Suppressor macrophage (primary cell): ENCODE results near the gene IRS2.
A peak's percentile ranks its signal among the peaks of the same experiment; 100 is the strongest.

Experiments
- DNase-seq, 4 experiments: peaks; one replicate each; pipeline ENCODE4 v3.0.0-alpha.2; 2020 to 2022

Gene IRS2

DNA sequence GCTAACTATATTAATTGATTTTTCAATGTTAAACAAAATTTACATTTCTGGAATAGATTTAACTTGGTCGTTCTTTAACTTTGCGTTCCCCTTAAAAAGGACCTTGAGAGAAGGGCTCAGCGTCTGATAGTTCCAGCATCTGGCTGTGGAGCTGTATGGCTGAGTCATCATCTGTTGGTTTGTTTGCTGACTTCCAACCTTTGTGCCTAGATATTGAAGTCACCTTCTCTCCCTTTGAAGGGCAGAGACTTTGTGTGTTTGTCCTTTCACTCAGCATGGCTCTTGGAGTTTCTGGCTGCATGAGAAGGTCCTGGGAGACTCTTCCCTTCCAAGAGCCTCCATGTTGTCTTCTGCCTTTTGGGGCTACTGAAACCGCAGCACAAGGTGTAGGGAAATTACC lies 16.6 kb upstream of the IRS2 start:
- DNase-seq, result no peak

DNA sequence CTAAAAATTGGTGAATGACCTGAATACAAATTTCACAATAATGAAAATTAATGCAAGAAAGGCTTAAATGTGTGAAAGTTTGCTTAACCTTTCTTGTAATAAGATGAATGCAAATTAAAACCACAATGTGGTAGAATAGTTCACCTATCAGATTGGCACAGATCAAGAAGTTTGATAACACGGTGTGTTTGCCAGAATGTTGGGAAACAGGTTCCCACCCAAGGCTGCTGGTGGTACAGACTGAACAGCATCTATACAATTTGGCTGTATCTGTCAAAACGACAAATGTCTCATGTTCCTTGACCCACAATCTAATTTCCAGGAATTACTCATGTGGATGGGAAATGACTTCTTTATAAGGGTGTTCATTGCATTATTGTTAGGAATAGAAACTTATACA lies 8.6 kb upstream of the IRS2 start:
- no peak for DNase-seq

DNA sequence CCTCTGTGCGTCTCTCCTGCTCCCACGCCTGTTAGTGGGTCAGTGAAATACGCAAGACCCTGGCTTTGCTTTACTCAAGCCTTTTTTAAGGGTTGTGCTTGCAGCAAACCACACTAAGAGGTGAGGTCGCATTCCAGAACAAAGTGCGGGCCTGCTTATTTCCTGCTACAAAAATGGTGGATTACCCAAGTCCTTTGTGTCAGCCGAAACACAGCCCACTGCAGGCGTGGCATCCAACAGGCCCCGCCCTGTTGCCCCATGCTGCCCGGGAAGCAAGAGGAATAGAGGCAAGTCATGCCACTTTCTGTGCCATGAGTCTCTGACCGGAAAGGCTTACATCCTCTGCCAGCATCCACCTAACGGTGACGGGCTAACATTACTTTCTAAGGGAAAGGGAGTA lies 7.7 kb upstream of the IRS2 start:
- no peak for DNase-seq

DNA sequence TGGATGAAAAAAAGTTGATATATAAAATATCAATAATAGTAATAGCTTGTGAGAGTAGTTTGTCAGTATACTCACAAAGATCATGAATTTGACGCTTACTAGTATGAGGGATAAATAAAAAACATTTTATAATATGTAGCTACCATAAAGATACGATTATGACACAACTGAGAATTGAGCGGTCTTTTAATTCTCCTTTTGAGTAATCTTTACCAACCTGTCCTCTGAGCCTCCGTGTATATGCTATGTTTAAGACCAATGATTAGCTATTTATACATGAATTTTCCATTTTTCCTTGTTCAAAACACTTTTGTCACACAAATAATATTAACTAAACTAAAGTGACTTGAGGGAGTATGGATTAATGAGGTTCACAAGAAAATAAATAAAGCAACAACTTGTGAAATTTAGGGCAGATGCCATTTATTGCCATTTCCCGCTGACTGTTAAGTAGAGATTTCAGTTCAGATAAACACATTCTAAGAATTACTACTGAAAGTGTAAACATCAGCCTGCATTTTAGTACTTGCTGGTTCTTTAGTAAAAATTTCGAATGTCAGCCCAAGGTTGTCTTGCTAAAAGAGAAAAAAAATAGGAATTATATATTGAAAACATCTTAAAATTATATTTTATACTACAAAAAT lies 6.2 kb upstream of the IRS2 start:
- DNase-seq, result no peak

DNA sequence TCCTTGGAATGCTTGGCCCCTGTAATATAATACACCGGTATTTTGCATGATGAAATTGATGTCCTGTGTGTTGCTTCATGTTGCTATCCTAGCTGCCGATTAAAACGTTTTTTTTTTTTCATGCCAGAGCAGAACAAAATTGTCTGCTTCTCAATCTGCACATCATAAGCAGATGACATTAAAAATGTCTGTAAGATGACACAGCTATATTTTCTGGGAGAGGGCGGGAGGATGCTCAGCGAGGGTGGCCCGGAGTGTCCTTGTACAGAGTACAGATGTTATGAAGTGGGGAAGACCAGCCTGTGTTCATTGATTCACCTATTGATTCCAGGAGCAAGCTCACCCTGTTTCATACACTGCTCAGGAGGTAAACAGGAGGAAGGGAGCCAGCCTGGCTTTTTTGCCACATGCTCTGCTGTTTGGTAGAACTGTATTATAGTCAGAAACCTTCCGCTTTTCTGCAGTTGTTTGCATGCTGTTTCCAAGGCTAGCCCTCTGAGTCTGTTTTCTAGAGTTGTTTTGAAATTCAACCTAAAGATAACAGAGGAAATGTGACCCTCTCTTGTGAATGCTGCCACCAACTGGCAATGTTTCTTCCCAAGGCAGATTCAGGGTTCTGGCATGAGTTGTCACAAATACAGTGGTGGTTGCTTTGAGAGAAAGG lies 4.7 kb upstream of the IRS2 start:
- peak; percentile 70 to 90 (median 80) for DNase-seq

DNA sequence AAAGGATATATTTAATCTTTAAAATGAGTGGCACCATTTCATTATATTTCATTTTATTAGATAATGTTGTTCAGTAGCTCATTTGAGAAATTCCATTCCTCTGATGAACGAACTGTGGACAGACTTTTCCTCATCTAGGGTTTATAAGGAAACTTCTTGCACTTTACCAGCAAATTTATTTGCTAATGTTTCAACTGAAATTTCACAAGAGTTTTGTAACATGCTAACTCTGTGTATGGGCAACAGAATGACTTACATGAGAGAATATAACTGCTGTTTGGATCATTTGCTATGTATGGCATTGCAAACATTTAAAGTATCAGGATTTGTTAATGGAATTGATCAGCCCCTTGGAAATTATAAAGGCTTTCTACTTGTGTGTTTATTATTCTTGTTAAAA lies 3.7 kb upstream of the IRS2 start:
- DNase-seq, result peak in 2 of 4 experiments; percentile 50 to 53

DNA sequence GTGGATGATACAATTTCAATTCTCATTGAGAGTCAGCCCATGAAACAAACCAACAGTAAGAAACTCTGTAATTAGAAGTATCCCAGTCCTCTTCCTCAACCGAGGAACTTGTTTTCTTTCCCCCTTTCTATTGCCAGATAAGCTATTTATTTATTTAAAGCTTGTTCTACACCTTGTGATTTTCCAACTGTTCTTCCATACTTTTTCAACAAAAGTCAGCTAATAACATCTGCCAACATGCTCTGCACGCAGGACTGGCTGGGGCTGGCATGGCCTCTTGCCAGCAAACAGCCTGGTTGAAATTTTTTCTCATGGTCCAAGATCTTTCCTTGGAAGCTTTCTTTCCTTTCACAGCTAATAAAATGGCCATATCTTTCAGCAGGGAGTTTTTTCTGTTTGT lies 2.9 kb upstream of the IRS2 start:
- no peak for DNase-seq

DNA sequence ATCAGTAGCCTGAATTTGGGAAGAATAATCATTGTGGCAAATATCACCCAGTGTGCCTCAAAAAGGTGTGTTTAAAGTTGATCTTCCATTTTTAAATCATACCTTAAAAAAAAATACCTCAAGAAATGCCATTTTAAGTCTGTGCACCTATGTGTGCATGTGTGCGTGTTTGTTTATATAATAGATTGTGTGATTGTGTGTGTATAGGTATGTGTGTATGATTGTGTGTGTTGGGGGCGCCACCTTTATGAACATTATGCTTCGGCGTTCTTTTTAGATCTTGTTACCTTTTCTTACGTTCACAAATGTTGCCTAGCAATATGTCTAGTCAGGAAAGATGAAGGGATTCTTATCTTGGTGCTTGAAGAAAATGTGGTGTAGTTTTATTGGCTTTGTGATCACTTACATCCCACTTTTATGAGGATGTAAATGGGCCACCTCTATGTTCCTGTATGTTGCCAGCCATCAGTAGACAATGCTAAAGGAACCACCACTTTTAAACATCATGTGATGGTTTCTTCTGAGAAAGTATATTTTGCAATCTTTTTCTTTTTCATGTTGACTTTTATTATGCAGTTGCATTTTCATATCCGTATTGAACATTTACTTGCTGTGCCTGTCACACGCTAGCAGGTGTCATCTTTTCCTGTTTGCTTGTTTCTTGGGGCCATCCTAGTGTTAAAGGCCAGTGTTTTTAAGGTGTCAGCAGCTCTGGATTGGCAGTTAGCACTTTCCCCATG lies 2.2 kb upstream of the IRS2 start:
- DNase-seq, result peak in 2 of 4 experiments; percentile 46 to 47

DNA sequence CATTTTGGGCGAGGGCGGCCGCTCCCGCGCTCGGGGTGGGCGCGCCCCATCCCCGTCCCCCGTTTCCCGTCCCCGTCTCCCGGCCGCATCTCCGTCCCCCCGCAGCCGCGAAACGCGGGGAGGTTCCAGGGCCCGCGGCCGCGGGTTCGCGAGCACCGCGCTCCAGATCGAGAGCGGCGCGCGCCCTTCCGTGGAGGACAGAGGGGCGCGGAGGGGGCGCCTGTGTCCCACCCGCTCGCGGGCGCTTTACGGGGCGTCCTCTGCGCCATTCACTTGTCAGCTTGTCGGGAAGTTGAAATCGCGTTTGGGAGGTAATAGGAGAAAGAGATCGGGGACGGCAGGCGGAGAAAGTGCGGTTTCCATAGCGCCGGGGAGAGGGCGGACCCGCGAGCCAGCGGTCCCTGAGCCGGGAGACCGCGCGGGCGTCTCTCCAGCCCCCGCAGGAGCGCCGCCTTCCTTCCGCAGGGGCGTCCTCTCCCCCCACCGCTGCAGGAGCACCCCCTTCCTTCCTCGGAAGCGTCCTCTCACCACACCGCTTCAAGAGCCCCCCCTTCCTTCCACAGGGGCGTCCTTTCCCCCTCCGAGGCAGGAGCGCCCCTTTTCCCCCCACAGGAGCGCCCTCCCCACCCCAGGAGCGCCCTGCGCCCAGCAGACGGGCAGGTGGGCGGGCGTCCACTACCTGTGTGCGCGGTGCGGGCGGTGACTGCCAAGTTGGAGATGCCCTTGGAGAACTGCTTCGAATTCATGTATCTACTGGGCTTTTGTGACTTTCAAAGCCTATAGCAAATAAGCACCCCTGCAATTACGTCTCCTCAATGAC lies 962 bp upstream of the IRS2 start:
- DNase-seq, result peak; percentile 34 to 66 (median 48)

DNA sequence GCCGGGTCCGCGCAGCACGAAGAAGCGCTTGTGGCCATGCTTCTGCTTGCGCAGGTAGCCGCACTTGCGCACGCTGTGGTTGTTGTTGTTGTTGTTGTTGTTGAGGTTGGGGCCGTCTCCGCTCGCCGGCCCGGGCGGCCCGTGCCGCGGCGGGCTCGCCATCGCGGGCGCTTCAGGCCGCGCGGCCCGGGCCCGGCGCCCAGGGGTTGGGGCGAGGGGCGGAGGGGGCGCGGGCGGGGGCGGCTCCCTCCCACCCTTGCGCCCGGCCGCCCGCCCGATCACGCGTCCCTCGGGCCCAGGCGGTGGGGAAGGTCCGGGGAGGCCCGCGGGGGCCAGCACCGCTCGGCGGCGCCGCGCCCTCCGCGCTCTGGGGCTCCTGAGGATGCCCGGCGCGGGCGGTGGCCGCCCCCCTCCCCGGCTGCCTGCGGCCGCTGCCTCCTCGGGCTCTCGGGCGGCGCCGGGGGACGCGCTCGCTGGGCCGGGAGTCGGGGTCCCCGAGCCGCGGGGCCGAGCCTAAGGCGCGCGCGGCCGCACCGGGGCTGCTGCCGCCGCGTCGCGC lies 412 bp downstream of the IRS2 start:
- DNase-seq, result peak in 3 of 4 experiments; percentile 33 to 65 (median 50)

DNA sequence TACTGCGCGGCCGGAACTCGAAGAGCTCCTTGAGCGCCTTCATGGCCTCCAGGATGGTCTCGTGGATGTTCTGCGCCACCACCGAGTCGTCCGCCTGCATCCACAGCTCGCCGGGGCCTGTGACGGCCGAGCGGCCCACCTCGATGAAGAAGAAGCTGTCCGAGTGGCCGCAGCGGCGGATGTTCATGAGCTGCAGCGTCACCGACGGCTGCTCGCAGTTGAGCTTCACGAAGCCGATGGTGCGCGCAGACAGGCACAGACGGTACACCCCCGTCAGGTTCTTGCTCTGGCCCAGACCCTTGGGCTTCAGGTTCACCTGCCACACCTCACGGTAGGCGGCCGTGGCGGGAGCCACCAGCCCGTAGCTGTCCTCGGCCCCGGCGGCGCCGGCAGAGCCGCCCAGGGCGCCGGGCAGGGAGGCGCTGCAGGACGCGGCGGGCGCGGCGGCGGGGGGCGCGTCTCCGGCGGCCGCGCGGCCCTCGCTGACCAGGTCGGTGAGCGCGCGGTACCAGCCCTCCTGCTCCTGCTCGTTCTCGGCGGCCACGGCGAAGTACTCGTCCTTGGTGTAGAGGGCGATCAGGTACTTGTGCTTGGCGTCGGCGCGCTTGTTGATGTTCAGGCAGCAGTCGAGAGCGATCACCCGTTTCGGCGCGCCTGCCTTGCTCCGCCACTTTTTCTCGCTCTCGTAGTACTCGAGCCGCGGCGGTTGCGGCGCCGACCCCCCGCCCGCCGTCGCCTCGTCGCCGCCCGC lies 1.1 kb downstream of the IRS2 start:
- DNase-seq, result peak; percentile 28 to 62 (median 50)

DNA sequence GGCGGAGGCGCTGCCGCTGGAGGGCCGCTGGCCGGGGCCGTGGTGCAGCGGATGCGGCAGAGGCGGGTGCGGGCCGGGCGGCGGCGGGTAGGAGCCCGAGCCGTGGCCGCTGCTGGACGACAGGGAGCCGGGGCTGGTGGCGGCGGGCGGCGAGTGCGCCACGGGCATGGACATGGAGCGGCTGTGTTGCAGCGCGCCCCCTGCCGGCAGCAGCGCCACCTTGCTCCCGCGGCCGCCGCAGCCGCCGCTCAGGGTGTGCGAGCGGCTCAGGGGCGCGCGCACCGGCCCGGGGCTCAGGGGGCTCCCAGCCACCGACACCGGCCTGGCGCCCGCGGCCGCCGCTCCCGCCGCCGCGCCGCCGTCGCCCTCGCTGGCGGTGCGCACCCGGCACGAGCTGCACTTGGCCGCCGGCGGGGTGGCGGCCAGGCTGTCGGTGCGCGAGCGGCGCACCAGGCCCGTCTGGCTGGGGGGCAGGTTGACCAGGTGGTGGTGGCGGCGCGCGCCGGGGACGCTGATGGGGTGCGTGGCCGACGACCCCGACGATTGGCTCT lies 1.7 kb downstream of the IRS2 start:
- peak; percentile 81 to 93 (median 89) for DNase-seq

DNA sequence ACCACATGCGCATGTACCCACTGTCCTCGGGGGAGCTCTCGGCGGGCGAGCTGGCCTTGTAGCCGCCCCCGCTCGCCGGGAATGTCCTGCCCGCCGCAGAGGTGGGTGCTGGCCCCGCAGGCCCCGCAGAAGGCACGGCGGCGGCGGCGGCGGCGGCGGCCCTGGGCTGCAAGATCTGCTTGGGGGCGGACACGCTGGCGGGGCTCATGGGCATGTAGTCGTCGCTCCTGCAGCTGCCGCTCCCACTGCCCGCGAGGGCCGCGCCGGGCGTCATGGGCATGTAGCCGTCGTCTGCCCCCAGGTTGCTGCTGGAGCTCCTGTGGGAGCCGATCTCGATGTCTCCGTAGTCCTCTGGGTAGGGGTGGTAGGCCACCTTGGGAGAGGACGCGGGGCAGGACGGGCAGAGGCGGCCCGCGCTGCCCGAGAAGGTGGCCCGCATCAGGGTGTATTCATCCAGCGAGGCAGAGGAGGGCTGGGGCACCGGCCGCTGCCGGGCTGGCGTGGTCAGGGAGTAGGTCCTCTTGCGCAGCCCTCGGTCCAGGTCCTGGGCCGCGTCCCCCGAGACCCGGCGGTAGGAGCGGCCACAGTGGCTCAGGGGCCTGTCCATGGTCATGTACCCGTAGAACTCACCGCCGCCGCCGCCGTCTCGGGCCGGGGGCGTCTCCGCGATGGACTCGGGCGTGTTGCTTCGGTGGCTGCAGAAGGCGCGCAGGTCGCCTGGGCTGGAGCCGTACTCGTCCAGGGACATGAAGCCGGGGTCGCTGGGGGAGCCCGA lies 2.4 kb downstream of the IRS2 start:
- DNase-seq, result no peak

DNA sequence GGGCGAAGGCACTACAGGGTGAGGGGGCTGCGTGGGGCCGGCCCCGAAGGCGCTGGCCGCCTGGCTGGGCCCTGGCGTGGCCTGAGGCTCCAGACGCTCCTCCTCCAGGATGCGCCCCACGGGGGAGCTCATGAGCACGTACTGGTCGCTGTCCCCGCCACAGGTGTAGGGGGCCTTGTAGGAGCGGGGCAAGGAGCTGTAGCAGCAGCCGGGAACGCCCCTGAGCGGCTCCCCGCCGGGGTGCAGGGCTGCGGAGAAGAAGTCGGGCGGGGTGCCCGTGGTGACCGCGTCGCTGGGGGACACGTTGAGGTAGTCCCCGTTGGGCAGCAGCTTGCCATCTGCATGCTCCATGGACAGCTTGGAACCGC lies 3.0 kb downstream of the IRS2 start:
- no peak for DNase-seq

DNA sequence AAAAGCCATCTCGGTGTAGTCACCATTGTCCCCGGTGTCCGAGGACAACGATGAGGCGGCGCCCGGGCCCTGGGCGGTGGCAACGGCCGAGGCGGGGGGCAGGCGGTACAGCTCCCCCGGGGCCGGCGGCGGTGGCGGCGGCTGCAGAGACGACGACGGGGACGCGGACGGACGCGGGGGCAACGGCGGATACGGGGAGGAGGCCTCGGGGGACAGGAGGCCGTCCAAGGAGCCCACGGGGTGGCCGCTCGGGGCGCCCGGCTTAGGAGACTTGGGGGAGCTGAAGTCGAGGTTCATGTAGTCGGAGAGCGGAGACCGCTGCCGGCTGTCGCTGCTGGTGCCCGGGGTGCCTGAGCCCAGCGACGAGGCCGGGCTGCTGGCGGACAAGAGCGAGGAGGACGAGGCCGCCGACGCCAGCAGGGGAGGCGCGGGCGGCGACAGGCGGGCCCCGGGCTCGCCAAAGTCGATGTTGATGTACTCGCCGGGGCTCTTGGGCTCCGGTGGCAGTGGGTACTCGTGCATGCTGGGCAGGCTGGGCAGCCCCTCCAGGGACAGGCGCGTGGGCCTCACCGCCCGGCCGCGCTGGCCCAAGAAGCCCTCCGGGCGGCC lies 3.5 kb downstream of the IRS2 start:
- DNase-seq, result no peak

DNA sequence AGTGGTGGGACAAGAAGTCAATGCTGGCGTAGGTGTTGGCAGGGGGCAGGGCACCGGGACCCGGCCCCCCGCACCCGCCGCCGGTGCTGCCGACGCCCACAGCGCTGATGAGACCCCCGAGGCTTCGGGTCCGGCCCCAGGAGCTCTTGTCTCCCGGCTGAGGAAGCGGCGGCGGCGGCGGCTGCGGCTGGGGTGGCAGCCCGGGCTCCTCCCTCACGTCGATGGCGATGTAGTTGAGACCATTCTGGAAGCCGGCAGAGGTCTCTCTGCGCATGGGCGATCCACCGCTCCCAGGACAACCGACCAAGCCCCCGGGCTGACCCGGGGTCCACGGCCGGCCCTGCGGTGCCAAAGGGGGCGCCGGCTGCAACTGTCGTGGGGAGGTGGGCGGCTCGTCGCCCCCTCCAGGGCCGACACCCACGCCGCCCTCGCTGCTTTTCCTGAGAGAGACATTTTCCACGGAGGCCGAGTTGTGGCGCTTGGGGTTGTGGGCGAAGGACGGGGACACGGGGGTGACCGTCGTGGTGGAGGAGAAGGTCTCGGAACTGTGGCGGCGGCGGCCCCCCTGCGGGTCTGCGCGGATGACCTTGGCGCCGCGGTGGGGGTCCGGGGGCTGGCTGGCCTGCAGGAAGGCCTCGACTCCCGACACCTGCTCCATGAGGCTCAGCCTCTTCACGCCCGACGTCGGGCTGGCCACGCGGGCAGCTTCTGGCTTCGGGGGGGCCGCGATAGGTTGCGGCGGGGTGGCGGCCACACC lies 4.1 kb downstream of the IRS2 start:
- DNase-seq, result no peak

DNA sequence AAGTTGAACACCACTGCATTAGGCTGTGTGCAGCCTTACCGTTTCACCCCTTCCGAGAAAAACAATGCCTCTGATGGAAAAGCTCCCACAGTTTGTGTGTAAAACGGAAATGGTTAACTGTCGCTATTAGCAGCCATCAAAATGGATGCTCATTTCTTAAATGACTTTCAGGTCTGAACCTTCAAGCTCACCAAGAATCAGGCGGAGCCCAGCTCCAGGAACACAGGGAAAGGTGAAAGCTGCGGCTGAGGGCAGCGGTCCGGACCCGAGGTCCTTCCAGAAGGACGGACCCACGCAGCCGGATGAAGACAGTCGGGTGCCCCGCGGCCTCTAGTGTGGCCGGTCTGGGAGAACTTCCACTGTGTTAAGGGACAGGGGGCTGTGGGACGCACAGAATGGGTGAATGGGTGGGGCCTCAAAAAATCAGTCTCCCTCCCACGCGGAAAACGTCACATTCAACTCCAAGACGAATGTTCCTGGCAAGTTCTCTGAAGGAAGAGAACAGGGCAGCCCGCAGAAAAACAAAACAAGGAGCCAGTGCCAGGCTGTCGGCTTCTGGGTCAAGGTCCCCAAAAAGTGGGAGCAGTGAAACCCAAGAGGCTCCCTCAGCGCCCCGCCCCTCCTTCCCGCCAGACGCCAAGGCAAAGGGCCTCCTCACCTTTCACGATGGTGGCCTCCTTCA lies 4.9 kb downstream of the IRS2 start:
- DNase-seq, result no peak

DNA sequence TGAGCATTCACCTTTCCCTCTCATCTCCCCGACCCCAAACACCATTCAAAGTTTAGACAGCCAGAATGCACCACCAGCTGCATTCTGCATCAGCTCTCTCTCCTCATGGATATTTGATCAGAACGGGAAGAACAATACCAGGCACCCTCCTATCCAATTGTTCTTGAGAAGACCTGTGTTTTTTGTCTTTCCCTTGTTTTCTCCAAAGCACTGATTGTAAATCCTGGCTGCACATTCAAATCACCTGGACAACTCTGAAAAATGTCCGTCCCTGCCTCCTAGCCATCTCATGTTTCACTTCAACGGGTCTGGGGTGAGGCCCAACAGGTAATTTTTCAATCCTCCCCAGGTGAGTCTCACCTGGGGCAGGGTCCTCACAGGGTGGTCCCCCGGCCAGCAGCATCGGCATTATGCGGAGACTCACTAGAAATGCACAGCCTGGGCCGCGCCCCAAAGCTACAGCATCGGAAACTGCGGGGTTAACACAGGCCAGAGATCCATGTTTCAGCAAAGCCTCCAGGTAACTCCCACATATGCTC lies 5.5 kb downstream of the IRS2 start:
- DNase-seq, result no peak
